Caco-2 (cell line): ENCODE data around the gene CCDC112. TPM values are rescaled to one million over a fixed set of nuclear protein-coding genes. Genes with fewer than 3 reads are reported as not detected.
"Not testable (repeated sequence)": the region's sequence is repeated elsewhere in the genome, so short reads cannot be mapped to it uniquely, and the experiment has no call there.

Experiments
- BruUV-seq: library from RNA; stranded (reverse); fragments of 400-500 nt; replicated peaks from 2 replicates; lab custom pipeline; 2021; lab: Mats Ljungman, UMichigan
- CTCF ChIA-PET: fragments of 300-600 bp; sonication (Branson Sonifier 250); formaldehyde crosslinking; loops from one replicate; lab custom pipeline; 2022; ENCODE audit warnings: antibody characterized with exemption; lab: Charles Lee
- POLR2A ChIA-PET: fragments of 300-600 bp; sonication (Branson Sonifier 250); formaldehyde crosslinking; loops from one replicate; lab custom pipeline; 2022; ENCODE audit warnings: antibody characterized with exemption; lab: Charles Lee
- DNase-seq, 2 experiments: peaks; one replicate each; pipeline versions ENCODE4 v3.0.0 to v3.0.0-alpha.2; 2020 to 2022
- H3K27me3 ChIP-seq: replicated peaks from 2 replicates; pipeline ENCODE4 v1.6.0; 2011; ENCODE audit warnings: low read length; ENCODE audit not compliant: control insufficient read depth, insufficient read depth
- H3K36me3 ChIP-seq: 2 replicates; pipeline ENCODE4 v1.5.1; 2011; ENCODE audit warnings: low read length; ENCODE audit not compliant: control insufficient read depth, insufficient read depth
- H3K4me1 ChIP-seq: fragments of 250-450 bp; sonication (Bioruptor Pico); 2 replicates; pipeline ENCODE4 v1.5.1; 2020; ENCODE audit warnings: mild to moderate bottlenecking
- H3K4me3 ChIP-seq: 2 replicates; pipeline ENCODE4 v1.5.1; 2011; ENCODE audit warnings: low read depth, mild to moderate bottlenecking, control low read depth, low read length
- H3K9me3 ChIP-seq: fragments of 250-450 bp; sonication (Bioruptor Pico); 2 replicates; pipeline ENCODE4 v1.5.1; 2020; ENCODE audit warnings: mild to moderate bottlenecking, moderate library complexity
- H3K27ac Mint-ChIP-seq: one replicate; pipeline ENCODE4 v1.8.0; 2022; ENCODE audit warnings: mixed read lengths; ENCODE audit not compliant: unreplicated experiment
- H3K27me3 Mint-ChIP-seq: one replicate; pipeline ENCODE4 v1.8.0; 2022; ENCODE audit warnings: mixed read lengths; ENCODE audit not compliant: insufficient read depth, unreplicated experiment
- H3K36me3 Mint-ChIP-seq: one replicate; pipeline ENCODE4 v1.8.0; 2022; ENCODE audit warnings: mild to moderate bottlenecking, mixed read lengths; ENCODE audit not compliant: insufficient read depth, unreplicated experiment
- H3K4me1 Mint-ChIP-seq: one replicate; pipeline ENCODE4 v1.8.0; 2022; ENCODE audit warnings: low read depth, mixed read lengths; ENCODE audit not compliant: unreplicated experiment
- H3K4me3 Mint-ChIP-seq: one replicate; pipeline ENCODE4 v1.8.0; 2022; ENCODE audit warnings: mild to moderate bottlenecking, moderate library complexity, mixed read lengths; ENCODE audit not compliant: unreplicated experiment
- H3K9me3 Mint-ChIP-seq: one replicate; pipeline ENCODE4 v1.8.0; 2022; ENCODE audit warnings: mixed read lengths; ENCODE audit not compliant: unreplicated experiment
- CTCF ChIP-seq, 2 experiments: fragments of 200-600 bp in 1 of 2; IDR thresholded peaks; 1 replicate in 1 of 2; 2 replicates in 1 of 2; pipeline versions ENCODE4 v1.5.1 to v1.8.0; 2011 to 2022; ENCODE audit warnings: antibody characterized with exemption in 1 of 2, control low read depth in 1 of 2, inconsistent platforms in 1 of 2, low read depth in 1 of 2, low read length in 1 of 2, mild to moderate bottlenecking in 1 of 2, moderate library complexity in 1 of 2; ENCODE audit not compliant: insufficient read depth in 1 of 2, severe bottlenecking in 1 of 2, unreplicated experiment in 1 of 2
- intact Hi-C: fragments of 100-400 bp; cut with micrococcal nuclease; formaldehyde crosslinking; loops from one replicate; pipeline ENCODE4 v1.10.0; 2022; ENCODE audit not compliant: unreplicated experiment
- total RNA-seq: library from RNA; stranded (reverse); gene quantifications from 2 replicates; pipeline ENCODE4 v1.2.3, GENCODE V29; 2022

The CCDC112 gene
- total RNA-seq, 1 experiment from 2014 or later, result 2.9 TPM

- Mint-ChIP-seq H3K27ac (no peak overlapping the region), H3K9me3 (no peaks in the 10 kb centered on the region), H3K36me3 (no peaks in the 10 kb centered on the region), H3K27me3 (peaks cover 3% of the 10 kb centered on the region), H3K4me1 (no peaks in the 10 kb centered on the region), H3K4me3 (no peak overlapping the region)
- no peak overlapping the region for H3K4me3 ChIP-seq
- H3K9me3 ChIP-seq, result no peaks in the 10 kb centered on the region
- CTCF ChIA-PET, result no interaction called here
- no peaks in the 10 kb centered on the region for H3K4me1 ChIP-seq
- POLR2A ChIA-PET, result no interaction called here
- H3K36me3 ChIP-seq, result no peaks in the 10 kb centered on the region
- no peaks in the 10 kb centered on the region for H3K27me3 ChIP-seq
- no peak for DNase-seq
- intact Hi-C loops, result no loop called here
- no TSS peak for BruUV-seq
- TF ChIP-seq CTCF (IDR thresholded peaks at IDR 0.05; ENCODE audit: insufficient read depth in 1 of 2, low read depth in 1 of 2, low read length in 1 of 2, severe bottlenecking in 1 of 2, unreplicated experiment in 1 of 2), result no peak
Observed at GRCh38 chr5:115330830-115331229, 34.4 kb upstream of the CCDC112 start.

DNA sequence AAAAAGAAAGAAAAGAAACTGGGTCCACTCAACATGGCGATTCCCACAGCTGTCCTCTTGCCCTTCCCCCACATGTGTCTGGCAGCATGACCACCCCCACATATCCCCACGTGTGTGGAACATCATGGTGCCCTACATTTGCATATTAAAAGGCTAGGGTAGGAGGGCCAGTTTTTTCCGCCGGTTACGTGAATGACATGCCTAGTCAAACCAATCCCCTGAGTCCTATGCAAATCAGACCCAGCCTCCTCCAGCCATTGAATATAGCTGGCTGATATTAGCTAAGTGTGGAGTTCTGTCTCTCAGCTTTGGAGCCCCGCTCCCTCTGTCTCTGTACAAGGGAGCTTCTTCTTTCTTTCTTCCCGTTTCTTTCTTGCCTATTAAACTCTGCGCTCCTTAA, 33.0 kb upstream of the CCDC112 start:
- H3K4me1 Mint-ChIP-seq, result no peaks in the 10 kb centered on the region
- no TSS peak for BruUV-seq
- intact Hi-C loops, result no loop called here
- H3K27me3 ChIP-seq, result no peaks in the 10 kb centered on the region
- TF ChIP-seq CTCF (IDR thresholded peaks at IDR 0.05; ENCODE audit: insufficient read depth in 1 of 2, low read depth in 1 of 2, low read length in 1 of 2, severe bottlenecking in 1 of 2, unreplicated experiment in 1 of 2), result no peak
- ChIA-PET CTCF (no interaction called here), POLR2A (no interaction called here)
- peaks cover 3% of the 10 kb centered on the region for H3K27me3 Mint-ChIP-seq
- no peak overlapping the region for H3K4me3 ChIP-seq
- no peaks in the 10 kb centered on the region for H3K36me3 ChIP-seq
- no peaks in the 10 kb centered on the region for H3K36me3 Mint-ChIP-seq
- H3K9me3 ChIP-seq, result no peaks in the 10 kb centered on the region
- H3K9me3 Mint-ChIP-seq, result no peaks in the 10 kb centered on the region
- no peaks in the 10 kb centered on the region for H3K4me1 ChIP-seq
- no peak overlapping the region for H3K27ac Mint-ChIP-seq
- DNase-seq, result no peak
- H3K4me3 Mint-ChIP-seq, result no peak overlapping the region

DNA sequence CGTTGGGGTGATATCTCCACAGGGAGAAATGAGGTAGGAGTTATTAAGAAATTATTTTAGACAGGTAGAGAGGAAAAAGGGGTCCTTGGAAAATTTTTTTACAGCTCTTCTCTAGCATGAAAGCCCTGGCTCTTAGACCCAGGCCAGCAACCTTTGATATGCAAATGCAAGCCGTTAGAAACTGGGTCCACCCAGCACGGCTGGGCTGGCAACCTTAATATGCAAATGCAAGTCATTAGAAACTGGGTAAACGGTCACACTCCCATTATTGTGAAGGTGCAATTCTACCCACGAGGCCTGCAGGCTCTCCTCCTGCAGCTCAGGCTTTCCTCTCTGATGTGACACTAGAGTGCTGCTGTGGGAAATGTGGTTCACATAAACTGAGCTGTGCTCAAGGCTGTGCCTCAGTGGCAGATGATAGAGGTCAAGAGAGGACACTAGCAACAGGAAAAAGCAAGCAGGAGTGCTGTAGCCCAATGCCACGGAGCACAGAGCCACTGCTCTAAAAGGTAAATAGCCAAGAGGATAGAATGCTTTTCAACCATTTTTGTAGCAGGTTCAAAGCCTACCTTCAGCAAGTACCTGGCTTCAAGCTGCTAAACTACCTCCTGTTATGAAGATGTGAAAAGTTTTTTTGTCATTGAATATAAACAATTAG, 32.3 kb upstream of the CCDC112 start:
- BruUV-seq, H3K4me3 Mint-ChIP-seq, POLR2A ChIA-PET, H3K4me1 Mint-ChIP-seq, DNase-seq, H3K4me1 ChIP-seq, H3K36me3 Mint-ChIP-seq, H3K4me3 ChIP-seq, H3K36me3 ChIP-seq, intact Hi-C loops, H3K27me3 ChIP-seq, CTCF ChIA-PET, H3K27me3 Mint-ChIP-seq, H3K9me3 ChIP-seq, H3K9me3 Mint-ChIP-seq, H3K27ac Mint-ChIP-seq: not testable (repeated sequence)
